ENCODE results near the gene MATCAP1.

- TF ChIP-seq CTCF (IDR thresholded peaks at IDR 0.05) (no peak), POLR2A (IDR thresholded peaks at IDR 0.05) (no peak)
These were observed 2.8 kb upstream of the MATCAP1 start for GRCh38 chr16:67186550-67186950.

All from Peyer's patch (tissue), 4 donors.